Erythroblast (primary cell): Measurements from ENCODE around the gene CACNG5.

ENCODE experiments used
- GATA1 ChIP-seq: IDR thresholded peaks from 2 replicates; pipeline ENCODE4 v1.6.1; 2011; ENCODE audit warnings: low read depth, mild to moderate bottlenecking, control low read depth, low read length, moderate library complexity
- POLR2A ChIP-seq: IDR thresholded peaks from 2 replicates; pipeline ENCODE4 v1.6.1; 2011; ENCODE audit warnings: mild to moderate bottlenecking, low read length

DNA sequence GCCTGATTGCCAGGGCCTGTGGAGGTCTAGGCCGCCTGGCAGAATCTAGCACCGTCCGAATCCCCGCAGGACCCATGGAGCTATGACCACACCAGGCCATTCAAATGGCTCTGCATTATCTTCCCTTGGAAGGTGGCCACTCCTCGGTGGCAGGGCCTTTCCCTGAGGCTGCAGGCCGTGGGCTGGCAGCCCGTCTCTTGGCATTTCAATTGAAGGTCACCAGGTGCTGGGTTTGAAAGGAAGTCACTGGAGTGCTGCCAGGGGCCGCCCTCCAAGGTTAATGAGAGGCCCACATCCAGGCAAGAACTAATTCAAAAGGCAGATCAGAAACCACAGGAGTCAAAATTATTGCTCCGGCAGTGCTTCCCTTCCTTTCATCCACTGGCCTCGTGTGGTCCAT, 27.7 kb upstream of the CACNG5 start:
- TF ChIP-seq POLR2A: no peak
- no peak for TF ChIP-seq GATA1
